Activated T-helper 1 cell treated with Interleukin-2 at 50 U/mL for 16 hours (primary cell): ENCODE data around the gene ABCA4.

Experiments
- DNase-seq: peaks from one replicate; pipeline ENCODE4 v3.0.0-alpha.2; 2020; ENCODE audit warnings: low read depth

Gene ABCA4

DNA sequence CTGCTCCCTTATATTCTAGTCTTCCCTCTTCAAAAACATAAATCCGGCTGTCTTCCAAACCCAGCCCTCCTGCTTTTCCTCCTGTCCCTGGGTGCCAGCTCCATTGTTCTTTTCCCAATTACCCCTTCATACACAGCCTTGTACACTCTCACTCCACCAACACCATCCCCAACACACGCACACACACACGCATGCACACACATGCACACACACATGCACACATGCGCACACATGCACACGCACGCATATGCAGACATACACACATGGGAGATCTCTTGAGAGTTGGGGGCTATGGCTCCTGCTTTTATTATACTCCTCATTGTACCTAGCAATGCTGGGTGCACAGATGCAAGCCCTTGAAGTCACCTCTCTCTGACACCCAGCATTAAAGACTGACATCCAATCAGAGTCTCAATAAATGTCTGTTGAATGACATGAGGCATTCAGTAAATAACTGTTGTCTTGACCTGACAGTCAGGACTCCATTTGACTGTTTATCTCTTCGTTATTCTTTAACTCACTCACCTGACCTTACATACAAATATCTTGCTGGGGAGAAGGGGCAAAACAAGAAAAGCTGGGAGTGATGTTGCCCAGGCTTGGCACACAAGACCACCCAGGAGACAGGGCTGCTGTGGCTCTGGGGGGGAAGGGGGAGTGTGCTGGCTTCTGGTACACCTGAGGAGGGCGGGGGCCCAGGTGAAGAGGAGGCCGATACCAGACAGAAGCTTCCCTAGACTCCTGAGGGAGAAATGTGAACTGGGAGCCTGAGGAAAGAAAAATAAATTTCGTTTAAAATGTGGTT lies 16.0 kb downstream of the ABCA4 start:
- no peak for DNase-seq

- no peak for DNase-seq
These were observed 16.7 kb downstream of the ABCA4 start for GRCh38 chr1:94104127-94104684.

DNA sequence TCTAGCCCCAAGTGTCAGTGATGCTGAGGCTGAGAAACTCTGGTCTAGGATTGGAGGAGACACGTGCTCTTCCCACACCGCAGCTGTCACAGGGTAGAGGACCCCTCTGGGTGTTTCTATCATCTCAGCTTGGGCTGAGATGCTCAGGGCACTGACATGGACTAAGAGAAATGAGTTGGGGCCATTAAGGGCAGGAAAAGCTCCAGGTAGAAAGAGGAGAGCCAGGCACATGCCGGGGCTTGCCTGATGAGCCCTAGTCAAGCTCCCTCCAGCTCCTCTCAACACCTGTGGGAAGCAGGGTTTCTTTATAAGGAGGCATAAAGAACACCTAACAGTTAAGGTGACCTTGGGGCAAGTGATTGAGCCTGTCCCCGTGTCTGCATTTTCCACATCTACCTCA lies 17.3 kb downstream of the ABCA4 start:
- DNase-seq: no peak

DNA sequence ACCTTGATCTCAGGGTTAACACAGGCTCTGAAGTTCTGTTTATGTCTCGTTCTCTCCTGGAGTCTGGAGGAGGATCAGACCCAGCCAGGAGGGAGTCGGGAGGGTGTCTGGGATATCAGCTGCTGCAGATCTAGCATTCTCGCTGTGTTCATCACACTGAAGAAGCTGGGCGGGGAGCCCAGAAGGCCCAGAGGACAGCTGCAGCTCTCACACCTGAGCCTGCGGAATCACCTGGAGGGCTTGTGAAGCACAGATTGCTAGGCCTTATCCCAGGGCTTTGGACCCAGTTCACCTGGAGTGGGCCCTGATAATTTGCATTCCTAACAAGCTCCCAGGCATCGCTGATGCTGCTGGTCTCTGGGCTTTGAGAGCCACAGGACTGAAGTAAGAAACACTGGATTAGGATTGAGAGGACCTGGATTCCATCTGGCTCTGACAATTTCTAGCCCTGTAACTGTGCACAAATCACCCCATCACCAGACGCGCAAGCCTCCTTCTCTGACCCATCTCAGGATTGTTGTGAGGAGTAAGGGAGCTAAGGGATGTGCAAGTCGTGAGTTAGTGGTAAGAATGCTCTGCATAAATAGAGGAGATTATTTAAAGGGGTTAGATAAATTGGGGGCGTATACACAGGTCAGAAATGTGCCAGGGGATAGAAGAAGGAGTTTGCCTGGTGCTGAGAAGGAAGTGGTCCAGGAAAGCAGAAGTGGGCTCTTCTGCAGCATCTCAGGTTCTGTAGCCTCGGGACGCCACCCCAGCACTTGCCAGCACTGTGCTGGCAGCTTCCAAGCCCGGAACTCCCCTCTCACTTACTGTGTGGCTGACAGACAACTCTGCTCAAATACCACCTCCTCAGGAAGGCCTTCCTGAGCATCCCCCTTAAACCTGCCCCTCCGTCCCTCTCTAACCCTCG lies 19.1 kb downstream of the ABCA4 start:
- DNase-seq: no peak

GRCh38 chr1:94100785-94101612 lies 19.9 kb downstream of the ABCA4 start:
- DNase-seq: no peak

- DNase-seq: no peak
These were observed 20.7 kb downstream of the ABCA4 start for GRCh38 chr1:94100129-94100784.

GRCh38 chr1:94099303-94099702 lies 21.6 kb downstream of the ABCA4 start:
- no peak for DNase-seq

GRCh38 chr1:94098585-94099111 lies 22.3 kb downstream of the ABCA4 start:
- no peak for DNase-seq

GRCh38 chr1:94096797-94097549 lies 24.0 kb downstream of the ABCA4 start:
- no peak for DNase-seq

GRCh38 chr1:94095744-94096469 lies 25.0 kb downstream of the ABCA4 start:
- DNase-seq: no peak

- DNase-seq: no peak
These were observed 25.8 kb downstream of the ABCA4 start for GRCh38 chr1:94095112-94095637.

- DNase-seq: no peak
These were observed 26.4 kb downstream of the ABCA4 start for GRCh38 chr1:94094469-94095111.

- no peak for DNase-seq
These were observed 27.0 kb downstream of the ABCA4 start for GRCh38 chr1:94093996-94094395.

DNA sequence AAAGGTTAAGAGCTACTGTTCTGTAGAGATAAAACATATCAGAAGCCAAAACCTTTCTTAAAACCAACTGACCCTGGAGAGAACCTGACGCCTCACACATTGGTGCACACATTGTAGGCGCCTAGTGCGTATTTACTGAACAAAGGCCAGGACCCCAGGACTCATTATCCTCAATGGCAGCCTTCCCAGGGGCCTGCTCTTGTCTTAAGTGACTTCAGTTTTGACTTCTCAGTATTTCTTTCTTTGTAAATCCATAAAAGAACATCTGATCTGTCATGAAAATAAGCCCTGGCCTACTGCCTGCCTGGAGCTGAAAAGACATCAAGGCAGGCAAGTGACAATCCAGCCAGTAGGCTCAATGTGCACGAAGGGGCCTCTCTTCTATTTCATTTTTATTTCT lies 27.6 kb downstream of the ABCA4 start:
- DNase-seq: no peak

DNA sequence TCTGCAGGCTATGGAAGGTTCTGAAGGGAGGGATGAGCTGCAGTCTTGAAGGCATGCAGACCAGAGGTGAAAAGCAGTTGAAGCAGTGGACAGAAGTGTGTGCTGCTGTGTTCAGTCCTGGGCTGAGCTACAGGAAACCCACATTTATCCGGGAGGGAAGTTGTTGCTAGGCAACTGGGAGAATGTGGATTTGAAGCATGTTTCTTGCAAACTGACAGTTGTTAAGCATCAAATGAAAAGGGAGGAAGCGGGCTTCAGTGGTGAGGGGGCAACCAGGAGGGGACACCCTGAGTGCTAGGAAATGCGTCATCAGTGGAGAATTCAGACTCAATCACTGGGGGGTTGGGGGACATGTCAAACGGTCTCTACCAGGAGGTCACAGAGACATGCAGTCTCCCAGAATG lies 28.7 kb downstream of the ABCA4 start:
- no peak for DNase-seq

GRCh38 chr1:94090761-94091160 lies 30.2 kb downstream of the ABCA4 start:
- DNase-seq: no peak

- DNase-seq: no peak
These were observed 33.8 kb downstream of the ABCA4 start for GRCh38 chr1:94087193-94087592.

DNA sequence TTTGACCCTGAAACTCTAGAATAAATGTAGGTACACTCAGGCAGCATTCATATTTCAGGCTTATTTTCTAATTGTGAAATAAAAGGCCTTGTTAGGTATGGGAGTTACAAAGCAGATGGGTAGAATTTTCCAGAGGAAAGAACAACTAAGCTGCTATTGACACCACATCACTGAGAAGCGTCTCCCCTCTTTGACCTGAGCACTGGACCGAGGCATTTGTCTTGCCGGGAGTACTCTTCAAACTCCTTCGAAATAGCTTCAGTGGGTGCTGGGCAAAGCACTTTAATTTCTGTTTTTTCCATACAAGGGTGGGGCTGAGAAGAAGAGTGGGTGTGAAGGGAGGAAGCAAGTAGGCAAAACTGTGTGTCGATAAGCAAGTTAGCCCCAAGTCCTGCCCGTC lies 36.4 kb downstream of the ABCA4 start:
- no peak for DNase-seq

DNA sequence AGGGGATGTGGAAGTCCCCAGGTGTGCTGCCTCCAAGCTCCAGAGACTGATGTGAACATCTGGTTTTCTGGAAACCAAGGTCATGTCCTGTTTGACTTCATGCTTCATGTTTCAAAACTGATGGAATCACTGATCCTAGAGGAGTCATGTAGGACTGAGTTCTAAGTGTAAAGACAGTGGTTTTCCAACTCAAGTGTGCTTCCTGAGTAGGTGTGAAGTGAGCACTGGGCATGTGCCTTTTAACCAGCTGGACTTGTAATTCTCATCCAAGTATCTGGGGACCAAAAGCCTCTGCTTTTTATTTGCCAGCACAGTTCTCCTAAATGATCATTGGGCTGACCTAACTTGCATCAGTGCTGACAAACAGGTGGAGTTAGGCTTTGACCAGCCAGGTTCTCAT lies 36.9 kb downstream of the ABCA4 start:
- DNase-seq: no peak
